Measurements from ENCODE around the gene MFSD1. TPM values are rescaled to one million over a fixed set of nuclear protein-coding genes. Genes with fewer than 3 reads are reported as not detected.

The MFSD1 gene
- total and polyA plus RNA-seq, 9 of the 15 experiments (the other 6 are each of a cell fraction or from before 2014, with no cell fraction given) = 8.7 to 49.5 (median 28.6) TPM

DNA sequence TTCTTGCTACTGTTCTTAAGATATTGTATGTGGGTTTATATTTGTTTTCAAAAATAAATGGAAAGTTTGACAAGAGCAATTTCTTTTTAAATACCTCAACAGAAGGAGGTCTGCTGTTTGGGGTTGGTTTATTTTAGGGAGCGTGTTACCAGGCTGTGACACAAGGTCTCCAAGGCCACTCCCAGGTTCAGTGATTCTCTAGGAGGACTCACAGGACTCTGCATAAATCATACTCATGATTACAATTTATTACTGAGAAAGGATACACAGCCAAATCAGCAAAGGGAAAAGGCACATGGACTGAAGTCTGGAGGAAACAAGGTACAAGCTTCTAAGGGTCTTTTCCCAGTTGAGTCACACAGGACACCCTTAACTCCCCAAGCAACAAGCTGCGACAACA is 18.8 kb upstream of the MFSD1 start (continued):
- TF ChIP-seq, protein P1, sequence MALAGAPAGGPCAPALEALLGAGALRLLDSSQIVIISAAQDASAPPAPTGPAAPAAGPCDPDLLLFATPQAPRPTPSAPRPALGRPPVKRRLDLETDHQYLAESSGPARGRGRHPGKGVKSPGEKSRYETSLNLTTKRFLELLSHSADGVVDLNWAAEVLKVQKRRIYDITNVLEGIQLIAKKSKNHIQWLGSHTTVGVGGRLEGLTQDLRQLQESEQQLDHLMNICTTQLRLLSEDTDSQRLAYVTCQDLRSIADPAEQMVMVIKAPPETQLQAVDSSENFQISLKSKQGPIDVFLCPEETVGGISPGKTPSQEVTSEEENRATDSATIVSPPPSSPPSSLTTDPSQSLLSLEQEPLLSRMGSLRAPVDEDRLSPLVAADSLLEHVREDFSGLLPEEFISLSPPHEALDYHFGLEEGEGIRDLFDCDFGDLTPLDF (CRISPR knock-in tag; IDR thresholded peaks at IDR 0.05) = no peak
- no peak for TF ChIP-seq ZNF584 (CRISPR knock-in tag; IDR thresholded peaks at IDR 0.05; ENCODE audit: low read depth)

DNA sequence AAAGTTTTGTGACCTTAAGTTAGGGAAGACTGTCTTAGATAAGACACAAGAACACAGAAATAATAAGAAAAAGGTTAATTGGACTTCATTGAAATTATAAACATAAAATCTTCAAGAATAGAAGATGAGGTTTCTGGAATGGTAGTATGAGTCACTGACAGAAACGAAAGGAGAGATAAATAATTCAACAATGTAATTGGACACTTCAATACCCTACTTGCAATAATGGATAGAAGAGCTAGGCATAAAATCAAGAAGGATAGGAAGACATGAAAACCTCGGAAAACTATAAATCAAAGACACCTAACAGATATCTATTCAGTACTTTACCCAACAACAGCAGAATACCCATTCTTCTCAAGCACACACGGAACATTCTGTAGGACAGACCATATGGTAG is 15.9 kb upstream of the MFSD1 start:
- H3K27ac ChIP-seq (ENCODE audit: extremely low read depth, low read depth, low read length) = no peak overlapping the region
- no peaks in the 10 kb centered on the region; the same call in 1 of the 2 replicates for H3K9me3 ChIP-seq (replicated peaks; ENCODE audit: control insufficient read depth, insufficient read depth, low read depth, low read length)
- in situ Hi-C loops (cut with MboI) = loop anchor here (25.0 kb wide), 1 partner anchor 1174 kb away; no protein-coding TSS in a partner anchor
- H3K79me2 ChIP-seq (ENCODE audit: control insufficient read depth, insufficient read depth, low read length) = no peaks in the 10 kb centered on the region
- DNase-seq (ENCODE audit: extremely low read depth in 1 of 4, low spot score in 3 of 4) = no peak
- intact Hi-C loops (cut with micrococcal nuclease) = no loop called here
- ATAC-seq = no peak
- H3K9ac ChIP-seq (ENCODE audit: insufficient read depth in 1 of 2, low read depth in 2 of 2, low read length in 2 of 2) = no peak overlapping the region
- H3K36me3 ChIP-seq (ENCODE audit: control insufficient read depth, insufficient read depth, low read length) = no peaks in the 10 kb centered on the region; the same call in 1 of the 3 replicates
- WGBS (ENCODE audit: insufficient coverage, low coverage, missing lambda C conversion rate) = 68% methylated on average over 3 of the region's 3 CpGs
- CTCF ChIA-PET (ENCODE audit: low intra/inter-chr PET ratio) = no interaction called here
- POLR2A ChIA-PET = interaction anchor here (0.5 to 0.9 kb wide), 2 partner anchors 103 to 159 kb away, joined by 3 read pairs; no protein-coding TSS in a partner anchor
- H3K4me3 ChIP-seq = no peak overlapping the region
- H3K27me3 ChIP-seq (ENCODE audit: control insufficient read depth in 2 of 2, insufficient read depth in 2 of 2, low read length in 2 of 2) = no peaks in the 10 kb centered on the region
- H3K9me1 ChIP-seq (ENCODE audit: control insufficient read depth, insufficient read depth, low read length) = no peaks in the 10 kb centered on the region
- H4K20me1 ChIP-seq (replicated peaks; ENCODE audit: control insufficient read depth, insufficient read depth, low read length) = no peaks in the 10 kb centered on the region
- TF ChIP-seq DNMT1 (IDR thresholded peaks at IDR 0.05) = no peak
- TF ChIP-seq ZFP1 (CRISPR knock-in tag; IDR thresholded peaks at IDR 0.05) = peak; percentile 89
- 0 out of 4 replicates have a peak, but pooled peaks of 1 of the 2 experiments have one; percentile 10 for TF ChIP-seq TRIM24 (IDR thresholded peaks at IDR 0.05)
- no peak for TF ChIP-seq SREBF2 (CRISPR knock-in tag; IDR thresholded peaks at IDR 0.05)
- no peak overlapping the region for H2AFZ ChIP-seq (ENCODE audit: low read depth, low read length)
- FAIRE-seq = no peak
- no peak overlapping the region for H3K4me2 ChIP-seq (ENCODE audit: insufficient read depth, low read length)
- BruUV-seq (replicated peaks) = no TSS peak
- peaks cover 4 to 11% of the 10 kb centered on the region in 2 experiments; a peak in 3 of 5 replicates for H3K4me1 ChIP-seq (replicated peaks in 1 of 2; ENCODE audit: control insufficient read depth in 2 of 2, insufficient read depth in 2 of 2, low read length in 2 of 2)

Data from K562 (cell line).